ENCODE data around the gene SPON2.

SPON2 gene

DNA sequence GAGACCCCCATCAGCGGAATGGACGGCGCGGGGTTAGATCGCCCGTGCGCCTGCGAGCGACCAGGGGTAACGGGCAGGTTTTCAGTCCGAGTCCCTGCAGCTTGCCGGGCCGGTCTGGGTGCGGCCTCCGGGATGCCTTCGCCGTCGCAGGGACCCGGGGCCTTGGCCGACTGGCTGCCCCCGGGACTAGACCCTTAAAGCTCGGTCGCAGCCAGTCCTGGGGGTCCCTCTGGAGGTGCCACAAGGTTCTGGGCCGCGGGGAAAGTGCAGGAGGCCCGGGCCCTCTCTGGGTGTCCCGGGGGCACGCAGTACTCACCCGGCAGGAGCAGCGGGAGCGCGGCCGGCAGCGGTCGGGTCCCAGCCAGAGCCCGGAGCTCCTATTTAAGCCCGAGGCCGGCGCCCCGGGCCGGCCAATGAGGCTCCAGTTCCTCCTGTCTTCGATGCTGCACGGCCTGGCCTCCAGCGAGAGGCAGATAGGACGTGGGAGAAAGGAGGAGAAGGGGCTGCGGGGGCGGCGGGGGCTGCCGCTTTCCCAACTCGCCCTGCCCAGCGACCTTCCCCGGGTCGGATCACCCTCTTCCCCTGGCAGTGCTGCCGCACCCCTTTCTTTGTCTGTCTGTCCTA lies at the start of gene SPON2:
SPON2 (minus strand) TSS at position 356 of the 624 bp plus-strand sequence.
- no peaks in the 10 kb centered on the region for H3K9me3 ChIP-seq (ENCODE audit: insufficient read depth, low read length)
- peak within 1 kb of the TSS; percentile 65 for H3K4me3 ChIP-seq (ENCODE audit: insufficient read length, low read depth)
- H3K9ac ChIP-seq (ENCODE audit: insufficient read length, low read depth), result peak within 1 kb of the TSS; percentile 79
- TF ChIP-seq YY1 (IDR thresholded peaks at IDR 0.05; ENCODE audit: insufficient read depth, insufficient read length), result no peak
- TF ChIP-seq ZNF274 (IDR thresholded peaks at IDR 0.05; ENCODE audit: low read depth, low read length), result no peak
- TF ChIP-seq SUZ12 (IDR thresholded peaks at IDR 0.05; ENCODE audit: extremely low read depth, insufficient read depth, insufficient read length), result no peak
- peaks cover 43% of the 10 kb centered on the region for H3K27me3 ChIP-seq (ENCODE audit: insufficient read depth, insufficient read length)
- H3K36me3 ChIP-seq (ENCODE audit: insufficient read depth, insufficient read length, low read length), result peaks cover 30% of the 10 kb centered on the region
- H3K4me1 ChIP-seq (ENCODE audit: insufficient read depth, insufficient read length), result peaks cover 25% of the 10 kb centered on the region
- DNase-seq (ENCODE audit: low read depth, low spot score), result no peak

- no peak overlapping the region for H3K4me3 ChIP-seq (ENCODE audit: insufficient read length, low read depth)
- H3K9me3 ChIP-seq (ENCODE audit: insufficient read depth, low read length), result no peaks in the 10 kb centered on the region
- no peaks in the 10 kb centered on the region for H3K27me3 ChIP-seq (ENCODE audit: insufficient read depth, insufficient read length)
- no peak for TF ChIP-seq YY1 (IDR thresholded peaks at IDR 0.05; ENCODE audit: insufficient read depth, insufficient read length)
- TF ChIP-seq SUZ12 (IDR thresholded peaks at IDR 0.05; ENCODE audit: extremely low read depth, insufficient read depth, insufficient read length), result no peak
- no peak for TF ChIP-seq ZNF274 (IDR thresholded peaks at IDR 0.05; ENCODE audit: low read depth, low read length)
- peaks cover 91% of the 10 kb centered on the region for H3K36me3 ChIP-seq (ENCODE audit: insufficient read depth, insufficient read length, low read length)
- no peak overlapping the region for H3K9ac ChIP-seq (ENCODE audit: insufficient read length, low read depth)
- no peak for DNase-seq (ENCODE audit: low read depth, low spot score)
- H3K4me1 ChIP-seq (ENCODE audit: insufficient read depth, insufficient read length), result peaks cover 3% of the 10 kb centered on the region
Observed at GRCh38 chr4:1221155-1221870, 48.9 kb upstream of the SPON2 start.

DNA sequence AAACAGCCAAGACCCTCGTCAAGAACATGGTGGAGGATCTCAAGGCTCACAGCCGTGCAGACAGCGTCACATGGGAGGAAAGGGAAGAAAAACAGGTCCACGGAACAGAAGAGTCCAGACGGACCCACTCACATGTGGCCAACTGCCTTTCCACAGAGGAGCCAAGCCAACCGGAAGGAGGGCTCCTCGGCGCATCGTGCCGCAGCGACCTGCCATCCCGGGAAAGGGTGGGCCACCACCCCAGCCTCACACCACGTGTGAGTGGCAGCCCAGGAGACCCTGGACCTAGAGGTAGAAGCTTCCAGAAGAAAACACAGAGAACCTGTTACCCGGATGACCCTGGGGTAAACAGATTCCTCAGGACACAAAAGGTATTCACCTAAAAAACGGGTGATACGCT lies 48.2 kb upstream of the SPON2 start:
- Histone ChIP-seq H3K9ac (ENCODE audit: insufficient read length, low read depth) (no peak overlapping the region), H3K4me3 (ENCODE audit: insufficient read length, low read depth) (no peak overlapping the region), H3K9me3 (ENCODE audit: insufficient read depth, low read length) (no peaks in the 10 kb centered on the region), H3K27me3 (ENCODE audit: insufficient read depth, insufficient read length) (no peaks in the 10 kb centered on the region), H3K36me3 (ENCODE audit: insufficient read depth, insufficient read length, low read length) (peaks cover 91% of the 10 kb centered on the region), H3K4me1 (ENCODE audit: insufficient read depth, insufficient read length) (peaks cover 10% of the 10 kb centered on the region)
- no peak for DNase-seq (ENCODE audit: low read depth, low spot score)
- TF ChIP-seq ZNF274 (IDR thresholded peaks at IDR 0.05; ENCODE audit: low read depth, low read length), result no peak
- no peak for TF ChIP-seq SUZ12 (IDR thresholded peaks at IDR 0.05; ENCODE audit: extremely low read depth, insufficient read depth, insufficient read length)
- no peak for TF ChIP-seq YY1 (IDR thresholded peaks at IDR 0.05; ENCODE audit: insufficient read depth, insufficient read length)

GRCh38 chr4:1219566-1219950 lies 47.2 kb upstream of the SPON2 start:
- H3K36me3 ChIP-seq (ENCODE audit: insufficient read depth, insufficient read length, low read length), result peaks cover 91% of the 10 kb centered on the region

GRCh38 chr4:1218634-1219565 lies 46.5 kb upstream of the SPON2 start:
- H3K4me1 ChIP-seq (ENCODE audit: insufficient read depth, insufficient read length), result peaks cover 10% of the 10 kb centered on the region
- no peaks in the 10 kb centered on the region for H3K27me3 ChIP-seq (ENCODE audit: insufficient read depth, insufficient read length)
- no peak overlapping the region for H3K4me3 ChIP-seq (ENCODE audit: insufficient read length, low read depth)
- no peak for DNase-seq (ENCODE audit: low read depth, low spot score)
- no peaks in the 10 kb centered on the region for H3K9me3 ChIP-seq (ENCODE audit: insufficient read depth, low read length)
- no peak overlapping the region for H3K9ac ChIP-seq (ENCODE audit: insufficient read length, low read depth)
- H3K36me3 ChIP-seq (ENCODE audit: insufficient read depth, insufficient read length, low read length), result peaks cover 91% of the 10 kb centered on the region
- TF ChIP-seq YY1 (IDR thresholded peaks at IDR 0.05; ENCODE audit: insufficient read depth, insufficient read length) (no peak), SUZ12 (IDR thresholded peaks at IDR 0.05; ENCODE audit: extremely low read depth, insufficient read depth, insufficient read length) (no peak), ZNF274 (IDR thresholded peaks at IDR 0.05; ENCODE audit: low read depth, low read length) (no peak)

More at GRCh38 chr4:1219566-1219950, 47.2 kb upstream of the SPON2 start:
- Histone ChIP-seq H3K9me3 (ENCODE audit: insufficient read depth, low read length) (no peaks in the 10 kb centered on the region), H3K4me3 (ENCODE audit: insufficient read length, low read depth) (no peak overlapping the region), H3K4me1 (ENCODE audit: insufficient read depth, insufficient read length) (peaks cover 12% of the 10 kb centered on the region), H3K27me3 (ENCODE audit: insufficient read depth, insufficient read length) (no peaks in the 10 kb centered on the region), H3K9ac (ENCODE audit: insufficient read length, low read depth) (no peak overlapping the region)
- no peak for DNase-seq (ENCODE audit: low read depth, low spot score)
- TF ChIP-seq ZNF274 (IDR thresholded peaks at IDR 0.05; ENCODE audit: low read depth, low read length), result no peak
- no peak for TF ChIP-seq SUZ12 (IDR thresholded peaks at IDR 0.05; ENCODE audit: extremely low read depth, insufficient read depth, insufficient read length)
- no peak for TF ChIP-seq YY1 (IDR thresholded peaks at IDR 0.05; ENCODE audit: insufficient read depth, insufficient read length)

GRCh38 chr4:1217366-1217765 lies 45.0 kb upstream of the SPON2 start:
- peaks cover 11% of the 10 kb centered on the region for H3K4me1 ChIP-seq (ENCODE audit: insufficient read depth, insufficient read length)
- H3K9ac ChIP-seq (ENCODE audit: insufficient read length, low read depth), result no peak overlapping the region
- H3K9me3 ChIP-seq (ENCODE audit: insufficient read depth, low read length), result no peaks in the 10 kb centered on the region
- TF ChIP-seq YY1 (IDR thresholded peaks at IDR 0.05; ENCODE audit: insufficient read depth, insufficient read length) (no peak), SUZ12 (IDR thresholded peaks at IDR 0.05; ENCODE audit: extremely low read depth, insufficient read depth, insufficient read length) (no peak), ZNF274 (IDR thresholded peaks at IDR 0.05; ENCODE audit: low read depth, low read length) (no peak)
- DNase-seq (ENCODE audit: low read depth, low spot score), result no peak
- H3K27me3 ChIP-seq (ENCODE audit: insufficient read depth, insufficient read length), result no peaks in the 10 kb centered on the region
- H3K36me3 ChIP-seq (ENCODE audit: insufficient read depth, insufficient read length, low read length), result peaks cover 91% of the 10 kb centered on the region
- H3K4me3 ChIP-seq (ENCODE audit: insufficient read length, low read depth), result no peak overlapping the region
